ENCODE data around the gene CASZ1. TPM values are rescaled to one million over a fixed set of nuclear protein-coding genes. Genes with fewer than 3 reads are reported as not detected.

CASZ1 gene
- total and polyA plus RNA-seq, 10 of the 15 experiments (the other 5 are each of a cell fraction or from before 2014, with no cell fraction given): 0.52 to 9.8 (median 3.7) TPM

DNA sequence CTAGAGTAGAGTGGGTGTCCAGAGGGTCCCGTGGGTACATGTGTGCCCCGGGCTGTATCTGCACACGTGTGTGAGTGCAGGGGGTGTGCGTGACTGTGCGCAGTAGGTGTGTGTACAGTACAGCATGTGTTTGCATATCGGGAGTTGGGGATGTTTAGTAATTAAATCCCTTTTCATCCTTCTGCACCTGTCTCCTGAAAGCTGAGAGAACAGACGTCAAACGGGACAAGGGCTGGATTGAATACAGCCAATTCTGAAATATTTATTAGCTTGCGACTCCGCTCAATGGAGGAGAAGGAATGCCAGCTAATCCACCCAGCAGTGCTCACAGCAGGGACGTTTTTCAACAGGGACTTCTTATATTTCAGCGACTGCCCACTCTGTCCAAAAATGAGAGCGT lies 44.7 kb upstream of the CASZ1 start (continued):
- no peak for TF ChIP-seq CHD2 (IDR thresholded peaks at IDR 0.05; ENCODE audit: borderline replicate concordance, low read depth, low read length)
- TF ChIP-seq ZNF274 (IDR thresholded peaks at IDR 0.05; ENCODE audit: insufficient read depth, insufficient read length): no peak
- no peak for TF ChIP-seq EZH2 (IDR thresholded peaks at IDR 0.05; ENCODE audit: borderline replicate concordance, control insufficient read depth, low read depth, low read length)

DNA sequence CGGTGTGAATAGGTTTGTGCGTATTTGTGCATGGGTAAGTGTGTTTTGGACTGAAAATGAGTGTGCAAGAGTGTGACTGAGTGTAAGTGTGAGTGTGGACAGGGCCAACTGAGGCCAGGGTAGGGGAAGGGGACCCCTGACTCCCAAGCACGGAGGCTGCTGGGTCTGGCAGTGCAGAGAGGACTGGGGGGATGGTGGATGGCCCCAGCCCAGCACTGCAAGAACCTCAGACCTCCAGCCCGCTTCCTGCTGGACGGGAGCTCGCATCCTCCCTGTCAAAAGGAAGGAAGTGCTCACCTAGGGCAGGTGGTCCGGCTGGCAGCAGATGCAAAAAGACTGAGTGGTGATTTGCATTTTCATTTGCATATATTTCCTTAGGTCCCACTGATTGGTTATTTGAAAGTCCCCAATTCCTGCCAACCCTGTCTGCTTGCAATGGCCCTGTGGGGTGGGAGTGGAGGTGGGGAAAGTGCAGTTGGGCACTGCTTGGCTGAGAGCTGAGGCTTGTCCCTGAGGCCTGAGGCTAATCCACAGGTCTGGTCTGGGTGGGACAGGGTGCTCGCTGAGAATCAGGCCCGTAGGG lies 42.8 kb upstream of the CASZ1 start:
- RAD21 ChIA-PET (ENCODE audit: unreplicated experiment): no interaction called here
- H3K4me3 ChIP-seq: no peak overlapping the region
- SMC1A ChIA-PET (ENCODE audit: uncharacterized antibody, unreplicated experiment): no interaction called here
- intact Hi-C loops (cut with micrococcal nuclease; ENCODE audit: unreplicated experiment): no loop called here
- H2AFZ ChIP-seq (ENCODE audit: control insufficient read depth, low read depth, low read length): no peak overlapping the region
- POLR2A ChIA-PET: no interaction called here
- FAIRE-seq (no peak), ATAC-seq (no peak), DNase-seq (ENCODE audit: low read depth, low spot score) (no peak)
- H3K4me1 ChIP-seq (ENCODE audit: control insufficient read depth, insufficient read depth, low read length): no peaks in the 10 kb centered on the region
- H3K9ac ChIP-seq (ENCODE audit: control insufficient read depth, insufficient read depth, low read length): no peak overlapping the region
- H3K27me3 ChIP-seq (replicated peaks in 1 of 2; ENCODE audit: control insufficient read depth in 2 of 2, insufficient read depth in 2 of 2, low read length in 1 of 2): peaks cover 4 to 11% of the 10 kb centered on the region in 2 experiments; a peak in 3 of 4 replicates
- H4K20me1 ChIP-seq (ENCODE audit: control insufficient read depth, insufficient read depth): no peaks in the 10 kb centered on the region
- H3K79me2 ChIP-seq (ENCODE audit: control insufficient read depth, insufficient read depth, low read length): no peaks in the 10 kb centered on the region
- no peaks in the 10 kb centered on the region for H3K36me3 ChIP-seq (ENCODE audit: control insufficient read depth in 2 of 2, insufficient read depth in 2 of 2, low read length in 1 of 2)
- CTCF ChIA-PET: no interaction called here
- 20% methylated on average over 9 of the region's 9 CpGs for WGBS (ENCODE audit: insufficient coverage, insufficient replicate concordance, low lambda C conversion rate, missing lambda C conversion rate)
- BruUV-seq (replicated peaks): no TSS peak
- H3K4me2 ChIP-seq (ENCODE audit: control insufficient read depth, insufficient read depth): no peak overlapping the region
- in situ Hi-C loops (cut with MboI): no loop called here
- H3K9me3 ChIP-seq (replicated peaks; ENCODE audit: control insufficient read depth, insufficient read depth, low read length): no peaks in the 10 kb centered on the region; the same call in 1 of the 3 replicates
- H3K27ac ChIP-seq (ENCODE audit: control insufficient read depth, insufficient read depth): no peak overlapping the region
- no peak for TF ChIP-seq NFYA (IDR thresholded peaks at IDR 0.05; ENCODE audit: borderline replicate concordance, low read depth, low read length)
- TF ChIP-seq, protein P1, sequence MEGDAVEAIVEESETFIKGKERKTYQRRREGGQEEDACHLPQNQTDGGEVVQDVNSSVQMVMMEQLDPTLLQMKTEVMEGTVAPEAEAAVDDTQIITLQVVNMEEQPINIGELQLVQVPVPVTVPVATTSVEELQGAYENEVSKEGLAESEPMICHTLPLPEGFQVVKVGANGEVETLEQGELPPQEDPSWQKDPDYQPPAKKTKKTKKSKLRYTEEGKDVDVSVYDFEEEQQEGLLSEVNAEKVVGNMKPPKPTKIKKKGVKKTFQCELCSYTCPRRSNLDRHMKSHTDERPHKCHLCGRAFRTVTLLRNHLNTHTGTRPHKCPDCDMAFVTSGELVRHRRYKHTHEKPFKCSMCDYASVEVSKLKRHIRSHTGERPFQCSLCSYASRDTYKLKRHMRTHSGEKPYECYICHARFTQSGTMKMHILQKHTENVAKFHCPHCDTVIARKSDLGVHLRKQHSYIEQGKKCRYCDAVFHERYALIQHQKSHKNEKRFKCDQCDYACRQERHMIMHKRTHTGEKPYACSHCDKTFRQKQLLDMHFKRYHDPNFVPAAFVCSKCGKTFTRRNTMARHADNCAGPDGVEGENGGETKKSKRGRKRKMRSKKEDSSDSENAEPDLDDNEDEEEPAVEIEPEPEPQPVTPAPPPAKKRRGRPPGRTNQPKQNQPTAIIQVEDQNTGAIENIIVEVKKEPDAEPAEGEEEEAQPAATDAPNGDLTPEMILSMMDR (IDR thresholded peaks at IDR 0.05 in 2 of 3, conservative IDR thresholded peaks at IDR 0.05 in 1 of 3; ENCODE audit: control insufficient read depth in 2 of 3, extremely low read depth in 1 of 3, insufficient read depth in 1 of 3, low read depth in 3 of 3, low read length in 3 of 3): no peak
- TF ChIP-seq CHD2 (IDR thresholded peaks at IDR 0.05; ENCODE audit: borderline replicate concordance, low read depth, low read length): no peak
- TF ChIP-seq, protein P2, sequence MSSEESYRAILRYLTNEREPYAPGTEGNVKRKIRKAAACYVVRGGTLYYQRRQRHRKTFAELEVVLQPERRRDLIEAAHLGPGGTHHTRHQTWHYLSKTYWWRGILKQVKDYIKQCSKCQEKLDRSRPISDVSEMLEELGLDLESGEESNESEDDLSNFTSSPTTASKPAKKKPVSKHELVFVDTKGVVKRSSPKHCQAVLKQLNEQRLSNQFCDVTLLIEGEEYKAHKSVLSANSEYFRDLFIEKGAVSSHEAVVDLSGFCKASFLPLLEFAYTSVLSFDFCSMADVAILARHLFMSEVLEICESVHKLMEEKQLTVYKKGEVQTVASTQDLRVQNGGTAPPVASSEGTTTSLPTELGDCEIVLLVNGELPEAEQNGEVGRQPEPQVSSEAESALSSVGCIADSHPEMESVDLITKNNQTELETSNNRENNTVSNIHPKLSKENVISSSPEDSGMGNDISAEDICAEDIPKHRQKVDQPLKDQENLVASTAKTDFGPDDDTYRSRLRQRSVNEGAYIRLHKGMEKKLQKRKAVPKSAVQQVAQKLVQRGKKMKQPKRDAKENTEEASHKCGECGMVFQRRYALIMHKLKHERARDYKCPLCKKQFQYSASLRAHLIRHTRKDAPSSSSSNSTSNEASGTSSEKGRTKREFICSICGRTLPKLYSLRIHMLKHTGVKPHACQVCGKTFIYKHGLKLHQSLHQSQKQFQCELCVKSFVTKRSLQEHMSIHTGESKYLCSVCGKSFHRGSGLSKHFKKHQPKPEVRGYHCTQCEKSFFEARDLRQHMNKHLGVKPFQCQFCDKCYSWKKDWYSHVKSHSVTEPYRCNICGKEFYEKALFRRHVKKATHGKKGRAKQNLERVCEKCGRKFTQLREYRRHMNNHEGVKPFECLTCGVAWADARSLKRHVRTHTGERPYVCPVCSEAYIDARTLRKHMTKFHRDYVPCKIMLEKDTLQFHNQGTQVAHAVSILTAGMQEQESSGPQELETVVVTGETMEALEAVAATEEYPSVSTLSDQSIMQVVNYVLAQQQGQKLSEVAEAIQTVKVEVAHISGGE (CRISPR knock-in tag; IDR thresholded peaks at IDR 0.05): no peak
- TF ChIP-seq, protein P3, sequence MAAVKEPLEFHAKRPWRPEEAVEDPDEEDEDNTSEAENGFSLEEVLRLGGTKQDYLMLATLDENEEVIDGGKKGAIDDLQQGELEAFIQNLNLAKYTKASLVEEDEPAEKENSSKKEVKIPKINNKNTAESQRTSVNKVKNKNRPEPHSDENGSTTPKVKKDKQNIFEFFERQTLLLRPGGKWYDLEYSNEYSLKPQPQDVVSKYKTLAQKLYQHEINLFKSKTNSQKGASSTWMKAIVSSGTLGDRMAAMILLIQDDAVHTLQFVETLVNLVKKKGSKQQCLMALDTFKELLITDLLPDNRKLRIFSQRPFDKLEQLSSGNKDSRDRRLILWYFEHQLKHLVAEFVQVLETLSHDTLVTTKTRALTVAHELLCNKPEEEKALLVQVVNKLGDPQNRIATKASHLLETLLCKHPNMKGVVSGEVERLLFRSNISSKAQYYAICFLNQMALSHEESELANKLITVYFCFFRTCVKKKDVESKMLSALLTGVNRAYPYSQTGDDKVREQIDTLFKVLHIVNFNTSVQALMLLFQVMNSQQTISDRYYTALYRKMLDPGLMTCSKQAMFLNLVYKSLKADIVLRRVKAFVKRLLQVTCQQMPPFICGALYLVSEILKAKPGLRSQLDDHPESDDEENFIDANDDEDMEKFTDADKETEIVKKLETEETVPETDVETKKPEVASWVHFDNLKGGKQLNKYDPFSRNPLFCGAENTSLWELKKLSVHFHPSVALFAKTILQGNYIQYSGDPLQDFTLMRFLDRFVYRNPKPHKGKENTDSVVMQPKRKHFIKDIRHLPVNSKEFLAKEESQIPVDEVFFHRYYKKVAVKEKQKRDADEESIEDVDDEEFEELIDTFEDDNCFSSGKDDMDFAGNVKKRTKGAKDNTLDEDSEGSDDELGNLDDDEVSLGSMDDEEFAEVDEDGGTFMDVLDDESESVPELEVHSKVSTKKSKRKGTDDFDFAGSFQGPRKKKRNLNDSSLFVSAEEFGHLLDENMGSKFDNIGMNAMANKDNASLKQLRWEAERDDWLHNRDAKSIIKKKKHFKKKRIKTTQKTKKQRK (IDR thresholded peaks at IDR 0.05; ENCODE audit: low read depth, low read length): no peak
- no peak for TF ChIP-seq SPI1 (IDR thresholded peaks at IDR 0.05; ENCODE audit: borderline replicate concordance, insufficient read depth, low read depth, low read length)
- TF ChIP-seq, protein P4, sequence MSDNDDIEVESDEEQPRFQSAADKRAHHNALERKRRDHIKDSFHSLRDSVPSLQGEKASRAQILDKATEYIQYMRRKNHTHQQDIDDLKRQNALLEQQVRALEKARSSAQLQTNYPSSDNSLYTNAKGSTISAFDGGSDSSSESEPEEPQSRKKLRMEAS (IDR thresholded peaks at IDR 0.05; ENCODE audit: low read depth, low read length): no peak
- TF ChIP-seq TBL1XR1 (IDR thresholded peaks at IDR 0.05; ENCODE audit: low read depth, low read length): no peak
- no peak for TF ChIP-seq NFYB (IDR thresholded peaks at IDR 0.05; ENCODE audit: insufficient read depth, low read depth, low read length)
- TF ChIP-seq BRCA1 (IDR thresholded peaks at IDR 0.05; ENCODE audit: low read depth, low read length): no peak
- no peak for TF ChIP-seq CBFB (IDR thresholded peaks at IDR 0.05; ENCODE audit: low read depth)
